Ovary (tissue), 3 donors: ENCODE data around the gene HECW1.

Experiments
- POLR2A ChIP-seq: fragments of 450-650 bp; IDR thresholded peaks from one replicate; pipeline ENCODE4 v1.6.1; 2017; ENCODE audit warnings: antibody characterized with exemption, mild to moderate bottlenecking, moderate library complexity
- TF ChIP-seq, protein P1 (sequence below), 3 donors: fragments of 450-650 bp in 2 of 3; fragments of 200-600 bp in 1 of 3; IDR thresholded peaks; one replicate each; pipeline versions ENCODE4 v1.5.1 to v1.8.0; 2016 to 2022; ENCODE audit warnings: antibody characterized with exemption in 3 of 3, mild to moderate bottlenecking in 1 of 3
- donor health status: DM: no; HTN: no; CAD: no.

DNA sequence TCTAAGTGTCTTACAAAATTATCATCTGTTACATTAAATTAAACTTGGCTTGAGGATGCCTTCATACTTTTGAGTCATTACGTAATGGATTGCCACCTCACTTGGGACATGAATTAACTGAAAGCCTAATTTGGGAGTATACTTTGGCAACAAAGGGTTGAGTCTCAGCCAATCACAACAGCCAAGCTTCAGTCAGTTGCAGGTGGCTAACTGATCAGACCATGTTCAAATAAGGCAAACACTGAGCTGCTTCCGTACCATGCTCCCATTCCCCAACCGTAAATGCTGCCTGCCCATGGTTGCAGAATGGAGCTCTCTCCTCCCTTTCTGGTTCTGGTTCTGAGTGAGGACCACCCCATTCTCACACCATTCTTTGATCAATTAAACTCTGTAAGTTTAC is 377.6 kb downstream of the HECW1 start:
- TF ChIP-seq, protein P1, sequence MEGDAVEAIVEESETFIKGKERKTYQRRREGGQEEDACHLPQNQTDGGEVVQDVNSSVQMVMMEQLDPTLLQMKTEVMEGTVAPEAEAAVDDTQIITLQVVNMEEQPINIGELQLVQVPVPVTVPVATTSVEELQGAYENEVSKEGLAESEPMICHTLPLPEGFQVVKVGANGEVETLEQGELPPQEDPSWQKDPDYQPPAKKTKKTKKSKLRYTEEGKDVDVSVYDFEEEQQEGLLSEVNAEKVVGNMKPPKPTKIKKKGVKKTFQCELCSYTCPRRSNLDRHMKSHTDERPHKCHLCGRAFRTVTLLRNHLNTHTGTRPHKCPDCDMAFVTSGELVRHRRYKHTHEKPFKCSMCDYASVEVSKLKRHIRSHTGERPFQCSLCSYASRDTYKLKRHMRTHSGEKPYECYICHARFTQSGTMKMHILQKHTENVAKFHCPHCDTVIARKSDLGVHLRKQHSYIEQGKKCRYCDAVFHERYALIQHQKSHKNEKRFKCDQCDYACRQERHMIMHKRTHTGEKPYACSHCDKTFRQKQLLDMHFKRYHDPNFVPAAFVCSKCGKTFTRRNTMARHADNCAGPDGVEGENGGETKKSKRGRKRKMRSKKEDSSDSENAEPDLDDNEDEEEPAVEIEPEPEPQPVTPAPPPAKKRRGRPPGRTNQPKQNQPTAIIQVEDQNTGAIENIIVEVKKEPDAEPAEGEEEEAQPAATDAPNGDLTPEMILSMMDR (IDR thresholded peaks at IDR 0.05) = no peak
- TF ChIP-seq POLR2A = no peak
